Kidney (tissue), 14 donors: ENCODE measurements around the gene REL. TPM values are rescaled to one million over a fixed set of nuclear protein-coding genes. Genes with fewer than 3 reads are reported as not detected.
"Not testable (repeated sequence)": the region's sequence is repeated elsewhere in the genome, so short reads cannot be mapped to it uniquely, and the experiment has no call there.

Experiments used
- DNase-seq, 5 donors: peaks; one replicate each; pipeline ENCODE4 v3.0.0-alpha.2; 2013 to 2020
- FAIRE-seq: peaks from 2 replicates; lab custom pipeline; 2012; peaks lifted over from hg19 to GRCh38; lab: Jason Lieb, UNC
- H3K27ac ChIP-seq, 2 donors: one replicate each; pipeline ENCODE4 v1.7.0; 2013; ENCODE audit warnings: low read depth in 2 of 2, low read length in 2 of 2, inconsistent platforms in 1 of 2
- H3K27me3 ChIP-seq: one replicate; pipeline ENCODE4 v1.7.1; 2013; ENCODE audit warnings: low read length, inconsistent platforms; ENCODE audit not compliant: control insufficient read depth, insufficient read depth
- H3K36me3 ChIP-seq, 3 donors: one replicate each; pipeline versions ENCODE4 v1.7.0 to v1.7.1; 2013; ENCODE audit warnings: low read length in 3 of 3, control low read depth in 1 of 3, inconsistent platforms in 1 of 3; ENCODE audit not compliant: insufficient read depth in 3 of 3, control insufficient read depth in 2 of 3
- H3K4me1 ChIP-seq, 3 donors: one replicate each; pipeline versions ENCODE4 v1.7.0 to v1.7.1; 2013; ENCODE audit warnings: low read length in 3 of 3, inconsistent platforms in 1 of 3, low read depth in 1 of 3; ENCODE audit not compliant: control insufficient read depth in 2 of 3, insufficient read depth in 2 of 3
- H3K4me3 ChIP-seq, 3 donors: one replicate each; pipeline versions ENCODE4 v1.7.0 to v1.8.1; 2013; ENCODE audit warnings: low read length in 3 of 3, control low read depth in 1 of 3, inconsistent platforms in 1 of 3
- H3K9ac ChIP-seq, 3 donors: one replicate each; pipeline versions ENCODE4 v1.7.0 to v1.7.1; 2013; ENCODE audit warnings: low read length in 3 of 3, control low read depth in 1 of 3, inconsistent platforms in 1 of 3
- H3K9me3 ChIP-seq, 3 donors: one replicate each; pipeline versions ENCODE4 v1.7.0 to v1.7.1; 2013; ENCODE audit warnings: low read length in 3 of 3, control low read depth in 1 of 3, inconsistent platforms in 1 of 3; ENCODE audit not compliant: control insufficient read depth in 2 of 3, insufficient read depth in 1 of 3
- CTCF ChIP-seq: IDR thresholded peaks from 3 replicates; pipeline ENCODE4 v1.5.1; 2012; ENCODE audit warnings: mild to moderate bottlenecking, moderate library complexity, borderline replicate concordance; ENCODE audit not compliant: insufficient read depth; ENCODE audit errors: extremely low read depth
- intact Hi-C: fragments of 100-400 bp; cut with DNase I; formaldehyde crosslinking; loops from one replicate; pipeline ENCODE4 v1.11.1; 2022
- polyA plus RNA-seq: library from polyadenylated mRNA; stranded (reverse); fragments of 350-450 nt; fragmentation: Illumina TruSeq; extraction: RNeasy Lipid Tissue Mini Kit (QIAGEN cat#74804); gene quantifications from one replicate; pipeline ENCODE4 v1.2.3, GENCODE V29; 2014; ENCODE audit warnings: low read depth, low replicate concordance; ENCODE audit not compliant: insufficient read depth
- total RNA-seq: library from RNA; stranded (reverse); fragmentation: NEBNext Ultra II Directional; extraction: Animal tissue kit (Norgen Biotek cat#: 25700); gene quantifications from one replicate; pipeline ENCODE4 v1.2.1, GENCODE V29; 2021
- donor health status: control.
- donor health status: control.
- donor health status: control.
- donor health status: control.
- donor health status: control.
- donor health status: DM: yes; HTN: yes; CAD: no.
- donor health status: Normal renal cell carcinoma (clear cell type).

REL gene
- total and polyA plus RNA-seq, 2 donors from 2014 or later, result 0.43 to 21.8 TPM

DNA sequence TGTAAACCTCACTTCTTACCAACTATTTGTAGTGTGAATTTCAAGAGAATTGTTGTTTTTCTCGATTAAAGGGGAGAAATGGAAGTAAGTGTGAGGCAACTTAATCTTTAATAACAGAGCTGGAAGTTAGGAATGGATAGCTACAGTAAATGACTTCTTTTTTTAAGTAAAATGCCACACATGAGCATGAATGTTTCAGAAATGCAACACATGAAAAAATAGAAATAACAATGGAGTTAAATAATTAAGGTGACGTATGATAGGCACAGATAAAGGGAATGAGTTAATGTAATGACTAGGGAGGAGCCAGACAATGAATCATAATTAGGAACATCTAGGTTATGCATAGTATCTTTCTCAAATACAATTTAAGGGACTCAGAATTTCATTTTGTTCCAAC lies 3.4 kb downstream of the REL start:
- Histone ChIP-seq H3K27me3 (no peaks in the 10 kb centered on the region), H3K4me3 (no peak overlapping the region), H3K27ac (no peak overlapping the region), H3K9me3 (no peaks in the 10 kb centered on the region), H3K4me1 (peaks cover 0 to 19% (median 2%) of the 10 kb centered on the region in 3 donors), H3K9ac (no peak overlapping the region), H3K36me3 (no peaks in the 10 kb centered on the region)
- intact Hi-C loops, result no loop called here
- DNase-seq (no peak), FAIRE-seq (no peak)
- TF ChIP-seq CTCF, result no peak

DNA sequence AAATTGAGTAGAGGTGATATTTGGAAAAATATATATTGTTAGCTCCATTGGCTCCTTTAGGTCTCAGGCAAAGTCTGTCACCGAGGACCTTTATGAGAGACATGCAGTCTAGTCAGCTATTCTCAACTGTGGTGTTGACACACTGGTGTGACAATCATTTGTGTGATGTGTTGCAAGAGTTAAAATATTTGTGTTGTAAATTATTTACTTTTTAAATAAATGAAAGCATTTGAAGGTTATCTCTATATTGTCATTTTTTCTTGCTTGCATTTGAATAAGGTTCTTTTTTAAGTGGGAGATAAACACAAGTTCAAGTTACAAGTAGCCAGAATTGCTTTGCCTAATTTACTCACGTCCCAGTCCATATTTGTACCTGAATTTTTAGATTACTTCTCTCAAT lies 4.3 kb downstream of the REL start:
- DNase-seq, result no peak
- peaks cover 0 to 15% (median 0%) of the 10 kb centered on the region in 3 donors for H3K4me1 ChIP-seq
- intact Hi-C loops, result no loop called here
- H3K4me3 ChIP-seq, result no peak overlapping the region
- H3K9ac ChIP-seq, result no peak overlapping the region
- H3K9me3 ChIP-seq, result no peaks in the 10 kb centered on the region
- H3K27me3 ChIP-seq, result no peaks in the 10 kb centered on the region
- no peak overlapping the region for H3K27ac ChIP-seq
- no peak for TF ChIP-seq CTCF
- no peaks in the 10 kb centered on the region for H3K36me3 ChIP-seq
- FAIRE-seq, result no peak

GRCh38 chr2:60886991-60887390 lies 5.6 kb downstream of the REL start:
- intact Hi-C loops, result no loop called here
- Histone ChIP-seq H3K27ac (no peak overlapping the region), H3K4me3 (no peak overlapping the region), H3K9ac (no peak overlapping the region), H3K4me1 (peaks cover 0 to 15% (median 0%) of the 10 kb centered on the region in 3 donors), H3K9me3 (no peaks in the 10 kb centered on the region), H3K27me3 (no peaks in the 10 kb centered on the region), H3K36me3 (no peaks in the 10 kb centered on the region)
- FAIRE-seq (no peak), DNase-seq (peak in 1 of 5 donors; percentile 31)
- no peak for TF ChIP-seq CTCF

GRCh38 chr2:60888853-60889252 lies 7.5 kb downstream of the REL start:
- intact Hi-C loops, result no loop called here
- H3K9ac ChIP-seq, result no peak overlapping the region
- H3K36me3 ChIP-seq, result peaks cover 0 to 2% (median 0%) of the 10 kb centered on the region in 3 donors
- DNase-seq (no peak), FAIRE-seq (no peak)
- H3K27ac ChIP-seq, result no peak overlapping the region
- H3K4me3 ChIP-seq, result no peak overlapping the region
- peaks cover 0 to 9% (median 0%) of the 10 kb centered on the region in 3 donors for H3K4me1 ChIP-seq
- H3K9me3 ChIP-seq, result no peaks in the 10 kb centered on the region
- no peaks in the 10 kb centered on the region for H3K27me3 ChIP-seq
- TF ChIP-seq CTCF, result no peak

DNA sequence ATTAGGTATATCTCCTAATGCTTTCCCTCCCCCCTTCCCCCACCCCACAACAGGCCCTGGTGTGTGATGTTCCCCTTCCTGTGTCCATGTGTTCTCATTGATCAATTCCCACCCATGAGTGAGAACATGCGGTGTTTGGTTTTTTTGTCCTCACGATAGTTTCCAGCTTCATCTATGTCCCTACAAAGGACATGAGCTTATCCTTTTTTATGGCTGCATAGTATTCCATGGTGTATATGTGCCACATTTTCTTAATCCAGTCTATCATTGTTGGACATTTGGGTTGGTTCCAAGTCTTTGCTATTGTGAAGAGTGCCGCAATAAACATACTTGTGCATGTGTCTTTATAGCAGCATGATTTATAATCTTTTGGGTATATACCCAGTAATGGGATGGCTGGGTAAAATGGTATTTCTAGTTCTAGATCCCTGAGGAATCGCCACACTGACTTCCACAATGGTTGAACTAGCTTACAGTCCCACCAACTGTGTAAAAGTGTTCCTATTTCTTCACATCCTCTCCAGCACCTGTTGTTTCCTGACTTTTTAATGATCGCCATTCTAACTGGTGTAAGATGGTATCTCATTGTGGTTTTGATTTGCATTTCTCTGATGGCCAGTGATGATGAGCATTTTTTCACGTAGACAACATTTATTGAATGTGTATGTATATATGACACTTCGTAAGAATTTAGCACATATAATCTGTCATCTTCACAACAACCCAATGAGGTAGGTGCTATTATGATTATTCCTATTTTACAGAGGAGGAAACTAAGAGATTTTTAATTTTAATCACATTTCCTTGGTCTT lies 8.4 kb downstream of the REL start:
- H3K9ac ChIP-seq, intact Hi-C loops, H3K27ac ChIP-seq, H3K4me1 ChIP-seq, H3K27me3 ChIP-seq, H3K36me3 ChIP-seq, FAIRE-seq, H3K9me3 ChIP-seq, H3K4me3 ChIP-seq, DNase-seq: not testable (repeated sequence)
